Measurements from ENCODE around the gene GPR152. TPM values are rescaled to one million over a fixed set of nuclear protein-coding genes. Genes with fewer than 3 reads are reported as not detected.

Gene GPR152, protein sequence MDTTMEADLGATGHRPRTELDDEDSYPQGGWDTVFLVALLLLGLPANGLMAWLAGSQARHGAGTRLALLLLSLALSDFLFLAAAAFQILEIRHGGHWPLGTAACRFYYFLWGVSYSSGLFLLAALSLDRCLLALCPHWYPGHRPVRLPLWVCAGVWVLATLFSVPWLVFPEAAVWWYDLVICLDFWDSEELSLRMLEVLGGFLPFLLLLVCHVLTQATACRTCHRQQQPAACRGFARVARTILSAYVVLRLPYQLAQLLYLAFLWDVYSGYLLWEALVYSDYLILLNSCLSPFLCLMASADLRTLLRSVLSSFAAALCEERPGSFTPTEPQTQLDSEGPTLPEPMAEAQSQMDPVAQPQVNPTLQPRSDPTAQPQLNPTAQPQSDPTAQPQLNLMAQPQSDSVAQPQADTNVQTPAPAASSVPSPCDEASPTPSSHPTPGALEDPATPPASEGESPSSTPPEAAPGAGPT
- total RNA-seq: under 0.01 TPM in 1 of 2 replicates, not detected in the other

DNA sequence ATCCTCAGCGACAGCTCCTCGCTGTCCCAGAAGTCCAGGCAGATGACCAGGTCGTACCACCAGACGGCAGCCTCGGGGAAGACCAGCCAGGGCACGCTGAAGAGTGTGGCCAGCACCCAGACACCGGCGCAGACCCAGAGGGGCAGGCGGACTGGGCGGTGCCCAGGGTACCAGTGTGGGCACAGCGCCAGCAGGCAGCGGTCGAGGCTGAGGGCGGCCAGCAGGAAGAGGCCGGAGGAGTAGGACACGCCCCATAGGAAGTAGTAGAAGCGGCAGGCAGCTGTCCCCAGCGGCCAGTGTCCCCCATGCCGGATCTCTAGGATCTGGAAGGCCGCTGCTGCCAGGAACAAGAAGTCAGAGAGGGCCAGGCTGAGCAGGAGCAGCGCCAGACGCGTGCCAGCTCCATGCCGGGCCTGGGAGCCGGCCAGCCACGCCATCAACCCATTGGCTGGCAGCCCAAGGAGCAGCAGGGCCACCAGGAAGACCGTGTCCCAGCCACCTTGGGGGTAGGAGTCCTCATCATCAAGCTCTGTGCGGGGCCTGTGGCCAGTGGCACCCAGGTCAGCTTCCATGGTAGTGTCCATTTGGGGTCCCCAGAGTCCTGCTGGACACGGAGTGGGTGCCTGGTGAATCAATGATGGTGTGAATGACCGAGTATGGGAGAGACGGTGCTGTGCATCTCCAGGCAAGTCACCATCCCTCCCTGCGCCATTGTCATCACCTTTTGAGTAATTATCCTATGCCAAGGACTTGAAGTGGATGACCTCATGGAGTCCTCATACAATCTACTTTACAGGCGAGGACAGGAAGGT, at the start of gene GPR152:
TSS of gene GPR152 (minus strand) at position 589 of the 812 bp plus-strand sequence. CDS start at position 584, 5 bp downstream.

DNA sequence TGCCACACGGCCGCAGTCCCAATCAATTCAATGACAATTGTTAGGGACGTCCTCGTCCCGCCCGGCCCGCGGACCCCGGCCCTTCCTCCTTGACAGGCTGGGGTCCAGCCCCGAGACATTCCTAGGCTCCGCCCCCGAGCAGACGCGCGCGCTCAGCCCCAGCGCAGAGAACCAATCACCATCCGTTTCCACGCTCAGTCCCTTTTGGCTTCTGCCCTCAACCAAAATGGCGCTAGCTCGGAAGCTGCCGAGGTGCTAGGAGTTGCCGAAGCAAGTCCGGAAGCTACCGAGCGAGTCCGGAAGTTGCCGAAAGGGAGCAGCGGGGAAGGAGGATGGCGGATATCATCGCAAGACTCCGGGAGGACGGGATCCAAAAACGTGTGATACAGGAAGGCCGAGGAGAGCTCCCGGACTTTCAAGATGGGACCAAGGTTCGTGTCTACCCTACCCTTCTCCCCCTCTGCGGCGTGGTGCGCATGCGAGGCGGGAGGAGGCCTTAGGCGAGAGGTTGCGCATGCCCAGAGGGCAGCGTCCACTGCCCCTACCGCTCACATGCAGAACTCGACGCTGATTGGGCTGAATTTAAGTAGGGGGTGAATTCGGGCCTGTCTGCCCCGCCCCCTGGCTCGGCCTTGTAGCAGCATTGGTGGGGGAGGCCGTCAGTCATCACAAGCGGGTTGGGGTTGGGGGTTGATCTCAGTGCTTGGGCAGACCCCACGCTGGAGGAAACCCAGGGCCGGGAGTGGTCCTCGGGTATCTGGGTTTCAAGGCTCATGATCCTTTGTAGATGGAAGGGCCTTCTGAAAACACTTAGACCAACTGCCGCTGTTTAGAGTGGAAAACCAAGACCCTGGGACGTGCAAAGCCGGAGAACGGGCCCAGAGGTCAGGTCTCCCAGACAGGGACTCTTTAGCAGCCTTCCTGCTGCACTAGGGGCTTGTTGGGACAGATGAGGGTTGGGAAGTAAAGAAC, 30.6 kb upstream of the GPR152 start, which contains the start of gene AIP:
TSS of gene AIP (plus strand) at position 200 of the 972 bp plus-strand sequence. CDS start at position 333, 133 bp downstream.

DNA sequence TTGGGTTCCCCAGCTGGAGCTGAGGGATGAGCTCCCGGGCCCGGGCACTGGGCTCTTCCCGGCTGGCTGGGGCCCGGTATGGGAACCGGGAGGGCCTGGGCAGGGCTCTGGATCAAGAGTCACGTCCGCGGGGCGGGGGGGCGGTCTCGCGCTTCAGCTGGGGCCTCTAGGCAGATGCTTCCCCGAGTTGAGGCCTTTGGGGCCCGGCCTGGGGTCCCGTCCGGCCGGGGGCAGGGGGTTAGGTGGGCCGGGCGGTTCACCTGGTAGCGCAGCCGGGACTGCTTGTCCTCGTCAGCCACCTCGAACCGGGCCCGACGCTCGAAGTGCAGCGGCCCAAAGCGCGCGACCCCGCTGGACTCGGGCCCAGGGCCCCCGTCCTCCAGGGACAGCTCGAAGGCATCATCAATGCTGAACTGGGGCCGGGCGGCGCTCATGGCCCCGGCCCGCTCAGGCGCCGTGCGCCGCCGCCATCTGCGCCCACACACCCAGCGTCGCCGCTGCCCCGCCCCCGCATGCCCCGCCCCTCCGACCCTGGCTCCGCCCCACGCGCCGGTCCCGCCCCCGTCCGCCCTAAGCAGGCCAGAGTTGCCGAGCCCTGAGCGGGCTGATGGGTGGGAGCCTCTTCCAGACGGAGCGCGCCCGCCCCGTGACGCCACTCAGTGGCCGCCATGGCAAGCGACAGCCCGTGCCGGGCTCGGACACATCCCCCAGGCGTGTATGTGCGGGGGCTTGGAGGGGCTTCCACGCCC, 16.4 kb upstream of the GPR152 start, which contains the start of gene TMEM134:
TSS of gene TMEM134 (minus strand) at position 493 of the 749 bp plus-strand sequence. CDS start at position 434, 59 bp downstream.

DNA sequence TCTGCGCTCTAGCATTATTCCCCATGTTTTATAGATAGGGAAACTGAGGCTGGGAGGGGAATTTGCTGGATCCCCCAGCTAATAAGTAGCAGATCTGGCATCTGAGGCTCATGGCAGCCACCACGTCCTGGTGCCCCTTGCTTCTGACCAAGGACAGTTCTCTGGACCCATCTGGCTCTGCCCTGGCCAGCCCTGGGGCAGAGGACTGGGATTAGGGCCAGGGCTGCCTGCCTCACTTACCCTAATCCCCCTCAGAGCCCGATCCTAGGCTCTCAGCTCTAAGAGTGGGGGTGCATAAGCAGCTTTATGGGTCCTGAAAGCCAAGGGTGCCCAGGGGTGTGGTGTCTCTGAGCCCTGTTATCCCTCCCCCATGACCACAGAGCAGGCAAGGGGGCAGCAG, 2.5 kb upstream of the GPR152 start, which contains the start of gene CABP4:
TSS of gene CABP4 (plus strand) at position 301 of the 400 bp plus-strand sequence. CDS start at position 371, 70 bp downstream.

DNA sequence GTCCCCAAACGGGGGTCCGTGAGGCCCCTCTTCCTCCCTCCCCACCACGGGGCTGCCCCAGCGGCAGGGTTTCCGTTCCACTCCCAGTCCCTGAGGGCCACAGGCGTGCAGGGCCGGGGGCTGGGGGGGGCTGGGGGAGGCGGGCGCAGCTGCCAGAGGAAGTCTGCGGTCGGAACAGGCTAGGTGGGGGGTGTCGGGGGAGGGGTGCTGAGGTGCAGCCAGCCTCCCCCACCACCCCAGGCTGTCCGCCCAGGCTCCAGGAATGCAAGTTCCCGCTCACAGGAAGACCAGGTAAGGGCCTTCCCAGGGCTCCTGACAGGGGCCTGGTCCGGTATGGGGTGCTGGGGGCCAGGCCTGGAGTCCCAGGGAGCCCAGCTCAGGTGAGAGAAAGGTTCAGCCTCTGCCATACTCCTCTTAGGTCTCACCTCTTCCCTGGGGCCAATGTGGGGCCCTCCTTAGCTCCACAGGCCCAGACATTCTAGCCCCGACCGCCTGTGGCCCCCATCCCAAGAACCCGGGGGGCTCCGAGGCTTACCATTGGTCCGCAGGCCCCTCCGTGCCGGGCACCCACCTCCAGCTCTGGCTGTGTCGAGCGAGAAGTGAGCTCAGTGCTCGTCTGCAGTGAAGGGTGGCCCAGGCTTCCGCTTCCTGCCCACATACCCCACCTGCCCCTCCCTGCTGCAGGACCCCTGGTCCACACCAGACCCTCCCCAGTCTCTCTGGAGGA, 15.3 kb downstream of the GPR152 start, which contains the start of gene PTPRCAP:
TSS of gene PTPRCAP (minus strand) at position 601 of the 727 bp plus-strand sequence. CDS start at position 538, 63 bp downstream.

DNA sequence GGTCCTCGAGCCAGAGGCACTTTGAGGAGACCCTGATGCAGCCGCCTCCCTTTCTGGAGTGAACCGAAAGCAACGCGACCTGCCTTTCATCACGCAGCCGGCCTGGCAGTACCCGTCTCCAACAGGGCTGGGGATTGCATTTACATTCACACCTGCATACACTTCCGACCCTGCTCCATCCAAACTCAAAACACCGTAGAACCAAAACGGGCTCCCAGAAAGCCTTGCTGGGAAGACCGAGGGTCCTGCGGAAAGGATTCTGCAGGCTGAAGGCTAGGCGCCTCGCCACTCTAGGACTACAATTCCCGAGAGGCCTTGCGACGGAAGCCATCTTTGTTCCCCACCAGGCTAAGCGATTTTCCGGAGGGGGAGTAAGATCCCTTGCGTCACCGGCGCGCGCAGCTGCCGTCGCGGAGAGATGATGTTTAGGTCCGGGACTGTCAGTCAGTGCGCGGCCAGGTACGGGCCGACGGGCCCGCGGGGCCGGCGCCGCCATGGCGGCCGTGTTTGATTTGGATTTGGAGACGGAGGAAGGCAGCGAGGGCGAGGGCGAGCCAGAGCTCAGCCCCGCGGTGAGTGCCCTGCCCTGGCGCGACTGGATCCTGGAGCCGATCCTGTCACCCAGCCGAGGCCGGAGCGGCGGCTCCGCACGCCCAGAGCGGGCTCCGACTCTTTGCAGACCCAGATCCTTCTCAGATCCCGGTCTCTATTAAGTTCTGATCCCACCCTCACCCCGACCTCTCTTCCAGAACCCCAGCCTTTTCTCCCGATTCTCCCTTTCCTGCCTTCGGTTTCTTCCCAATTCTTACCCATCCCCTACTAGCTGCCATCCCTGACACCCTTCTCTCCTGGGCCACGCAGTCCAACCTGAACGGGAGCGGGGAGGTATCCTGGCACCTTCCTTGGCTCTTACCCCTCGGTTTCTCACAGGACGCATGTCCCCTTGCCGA, 24.2 kb downstream of the GPR152 start, which contains the start of gene RPS6KB2:
TSS of gene RPS6KB2 (plus strand) at position 443 of the 950 bp plus-strand sequence. CDS start at position 495, 52 bp downstream.

DNA sequence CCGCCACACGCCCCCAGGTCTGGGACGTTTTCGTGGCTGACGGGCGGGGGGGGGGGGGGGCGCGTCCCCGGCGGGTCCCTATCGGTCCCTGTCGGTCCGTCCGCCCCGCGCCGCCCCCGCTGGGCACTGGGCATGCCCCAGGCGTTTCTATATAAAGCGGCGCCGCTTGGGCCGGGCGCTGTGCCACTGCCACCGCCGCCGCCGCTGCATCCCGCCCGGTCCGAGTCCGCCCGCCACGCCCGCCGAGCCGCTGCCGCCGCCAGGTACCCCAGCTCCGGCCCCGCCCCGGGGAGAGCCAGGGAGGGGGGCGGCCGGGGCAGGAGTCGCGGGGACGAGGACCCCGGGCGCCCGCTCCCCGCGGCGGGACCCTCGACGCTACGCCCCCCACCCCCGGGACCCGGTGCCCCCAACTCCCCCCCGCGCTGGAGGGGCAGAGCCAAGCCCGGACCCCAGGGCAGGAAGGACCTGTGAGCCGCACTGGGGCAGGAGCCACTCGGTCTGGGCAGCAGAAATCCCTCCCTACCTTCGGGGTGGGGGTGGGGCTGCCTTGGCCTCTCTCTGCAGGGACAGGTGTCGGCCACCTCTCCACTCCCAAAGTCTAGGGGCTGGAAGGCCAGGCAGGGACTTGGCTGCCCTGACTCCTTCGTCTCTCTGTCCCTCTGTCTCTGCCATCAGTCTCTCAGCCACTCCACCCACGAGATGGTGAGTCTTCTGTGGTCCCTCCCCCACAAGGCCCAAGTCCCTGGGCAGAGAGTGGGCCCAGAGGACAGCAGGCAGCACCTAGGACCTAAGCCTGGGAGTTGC, 36.8 kb downstream of the GPR152 start, which contains the start of gene CARNS1:
TSS of gene CARNS1 (plus strand) at position 178 of the 804 bp plus-strand sequence. CDS start at position 700, 522 bp downstream.

DNA sequence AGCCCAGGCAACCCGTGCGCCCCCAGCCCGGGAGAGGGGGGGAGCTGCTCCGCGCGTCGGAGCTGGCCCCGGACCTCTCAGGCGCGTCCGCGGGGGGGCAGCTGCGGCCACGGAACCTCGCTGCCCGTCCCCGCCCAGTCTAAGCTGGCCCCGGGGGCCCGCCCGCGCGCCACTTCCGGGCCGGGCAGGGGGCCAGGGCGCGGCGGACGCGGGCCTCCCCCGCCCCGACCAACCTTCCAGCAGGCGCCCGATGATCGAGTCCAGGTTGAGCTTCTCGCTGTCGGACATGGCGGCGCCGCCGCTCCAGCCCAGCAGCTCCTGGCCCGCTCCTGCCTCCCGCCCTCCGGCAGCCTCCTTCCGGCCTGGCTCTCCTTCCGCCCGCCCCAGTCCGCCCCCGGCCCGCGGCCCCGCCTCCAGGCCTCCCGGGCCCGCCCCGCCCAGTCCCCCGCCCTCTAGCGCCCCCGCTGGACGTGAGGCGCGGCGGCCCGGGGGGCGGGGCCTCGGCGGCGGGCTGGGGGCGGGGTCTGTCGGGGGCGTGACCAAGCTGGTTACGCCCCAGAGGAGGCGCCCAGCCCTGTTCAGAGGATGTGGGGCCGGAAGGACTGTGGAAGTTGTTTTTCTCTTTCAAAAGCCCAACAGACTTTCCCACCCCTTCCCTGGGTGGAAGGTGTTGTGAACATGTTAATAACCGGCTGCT, 50.9 kb downstream of the GPR152 start, which contains the start of gene PPP1CA:
TSS of gene PPP1CA (minus strand) at position 364 of the 697 bp plus-strand sequence. CDS start at position 288, 76 bp downstream.

Small RNA genes lying within 50 kb of the gene (small RNA-seq; reads per million reads assigned to genes)
- gene MIR6752: not detected

Other genes starting within 250 kb of the GPR152 start
- 23.9 and 32.3 TPM in 2 replicates for gene GRK2, start 186.3 kb downstream of the GPR152 start, total RNA-seq
- gene ANKRD13D, start 163.4 kb downstream of the GPR152 start, total RNA-seq: 30.9 and 39.7 TPM in 2 replicates
- 10.3 and 11.3 TPM in 2 replicates for gene SSH3, start 149.2 kb downstream of the GPR152 start, total RNA-seq
- gene POLD4, start 99.2 kb downstream of the GPR152 start, total RNA-seq: 32.5 and 39.7 TPM in 2 replicates
- 3.3 and 4.4 TPM in 2 replicates for gene CLCF1, start 79.1 kb downstream of the GPR152 start, total RNA-seq
- 5.9 and 7.6 TPM in 2 replicates for gene RAD9A, start 60.7 kb downstream of the GPR152 start, total RNA-seq
- gene PPP1CA, start 50.9 kb downstream of the GPR152 start, total RNA-seq: 169 and 226 TPM in 2 replicates
- gene TBC1D10C, start 48.6 kb downstream of the GPR152 start, total RNA-seq: not detected in 2 replicates
- gene CARNS1, start 37.1 kb downstream of the GPR152 start, total RNA-seq: under 0.01 TPM in 2 replicates
- gene RPS6KB2, start 24.2 kb downstream of the GPR152 start, total RNA-seq: 42.3 and 50.2 TPM in 2 replicates
- gene PTPRCAP, start 15.0 kb downstream of the GPR152 start, total RNA-seq: 0.78 and 1.1 TPM in 2 replicates
- 90.9 and 94.4 TPM in 2 replicates for gene CORO1B, start 9.3 kb downstream of the GPR152 start, total RNA-seq
- gene CABP4, start 2.6 kb upstream of the GPR152 start, total RNA-seq: not detected in 2 replicates
- gene TMEM134, start 16.5 kb upstream of the GPR152 start, total RNA-seq: 9.4 and 10.3 TPM in 2 replicates
- gene AIP, start 30.3 kb upstream of the GPR152 start, total RNA-seq: 44.8 and 69.1 TPM in 2 replicates
- gene PITPNM1, start 52.6 kb upstream of the GPR152 start, total RNA-seq: 15.1 and 24.6 TPM in 2 replicates
- 12.5 and 16.4 TPM in 2 replicates for gene CDK2AP2, start 55.4 kb upstream of the GPR152 start, total RNA-seq
- gene CABP2, start 70.7 kb upstream of the GPR152 start, total RNA-seq: not detected in 2 replicates
- 477 and 854 TPM in 2 replicates for gene GSTP1, start 131.1 kb upstream of the GPR152 start, total RNA-seq
- 207 and 250 TPM in 2 replicates for gene NDUFV1, start 154.2 kb upstream of the GPR152 start, total RNA-seq
- 11.7 and 23.5 TPM in 2 replicates for gene NUDT8, start 177.2 kb upstream of the GPR152 start, total RNA-seq
- gene TBX10, start 187.0 kb upstream of the GPR152 start, total RNA-seq: not detected in 2 replicates
- gene ACY3, start 198.0 kb upstream of the GPR152 start, total RNA-seq: not detected in 2 replicates
- not detected in 2 replicates for gene ALDH3B2, start 221.9 kb upstream of the GPR152 start, total RNA-seq